AG04449 (cell line): ENCODE results near the gene AGAP1.

Experiments
- CTCF ChIA-PET: fragments of 350-600 bp; formaldehyde crosslinking; extraction: SDS; loops from one replicate; lab custom pipeline; 2021; ENCODE audit warnings: antibody characterized with exemption; lab: Yijun Ruan, JAX
- POLR2A ChIA-PET: fragments of 400-600, 350-600 bp; formaldehyde crosslinking; extraction: SDS; loops from one replicate; lab custom pipeline; 2020; ENCODE audit warnings: antibody characterized with exemption, inconsistent platforms; lab: Yijun Ruan, JAX
- DNase-seq: peaks from one replicate; pipeline ENCODE4 v3.0.0-alpha.2; 2010; ENCODE audit warnings: low read depth, low spot score
- H3K4me3 ChIP-seq: 2 replicates; pipeline ENCODE4 v1.5.1; 2011; ENCODE audit warnings: low read depth, mild to moderate bottlenecking, control low read depth, low read length
- TF ChIP-seq, protein P1 (sequence below): IDR thresholded peaks from one replicate; pipeline ENCODE4 v1.5.1; 2011; ENCODE audit warnings: mild to moderate bottlenecking, moderate library complexity, low read length, control low read depth, inconsistent platforms; ENCODE audit not compliant: insufficient read depth; ENCODE audit errors: missing control alignments

Gene AGAP1

DNA sequence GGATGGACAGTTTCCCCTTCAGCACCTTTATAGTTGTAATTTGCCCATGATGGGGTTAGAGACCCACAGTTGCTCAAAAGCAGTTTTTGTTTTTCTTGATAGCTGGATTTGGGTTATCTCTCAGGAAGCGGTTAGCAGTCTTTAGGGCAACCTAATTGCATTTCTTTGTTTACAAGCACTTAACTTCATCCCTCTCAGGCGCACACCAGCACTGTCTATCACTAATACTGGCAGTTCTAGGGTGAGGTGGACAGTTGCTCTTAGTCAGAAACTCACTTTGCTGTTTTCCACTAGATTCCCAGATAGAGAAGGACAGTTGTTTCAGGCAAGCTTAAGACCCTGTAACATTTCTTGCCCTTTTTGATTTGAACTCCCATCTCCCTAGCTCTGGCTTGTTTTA lies 146.0 kb downstream of the AGAP1 start:
- ChIA-PET CTCF (interaction anchor here (1.1 to 1.2 kb wide), 2 partner anchors 45 to 106 kb away, joined by 3 to 6 read pairs; no protein-coding TSS in a partner anchor), POLR2A (no interaction called here)
- TF ChIP-seq, protein P1, sequence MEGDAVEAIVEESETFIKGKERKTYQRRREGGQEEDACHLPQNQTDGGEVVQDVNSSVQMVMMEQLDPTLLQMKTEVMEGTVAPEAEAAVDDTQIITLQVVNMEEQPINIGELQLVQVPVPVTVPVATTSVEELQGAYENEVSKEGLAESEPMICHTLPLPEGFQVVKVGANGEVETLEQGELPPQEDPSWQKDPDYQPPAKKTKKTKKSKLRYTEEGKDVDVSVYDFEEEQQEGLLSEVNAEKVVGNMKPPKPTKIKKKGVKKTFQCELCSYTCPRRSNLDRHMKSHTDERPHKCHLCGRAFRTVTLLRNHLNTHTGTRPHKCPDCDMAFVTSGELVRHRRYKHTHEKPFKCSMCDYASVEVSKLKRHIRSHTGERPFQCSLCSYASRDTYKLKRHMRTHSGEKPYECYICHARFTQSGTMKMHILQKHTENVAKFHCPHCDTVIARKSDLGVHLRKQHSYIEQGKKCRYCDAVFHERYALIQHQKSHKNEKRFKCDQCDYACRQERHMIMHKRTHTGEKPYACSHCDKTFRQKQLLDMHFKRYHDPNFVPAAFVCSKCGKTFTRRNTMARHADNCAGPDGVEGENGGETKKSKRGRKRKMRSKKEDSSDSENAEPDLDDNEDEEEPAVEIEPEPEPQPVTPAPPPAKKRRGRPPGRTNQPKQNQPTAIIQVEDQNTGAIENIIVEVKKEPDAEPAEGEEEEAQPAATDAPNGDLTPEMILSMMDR: no peak

DNA sequence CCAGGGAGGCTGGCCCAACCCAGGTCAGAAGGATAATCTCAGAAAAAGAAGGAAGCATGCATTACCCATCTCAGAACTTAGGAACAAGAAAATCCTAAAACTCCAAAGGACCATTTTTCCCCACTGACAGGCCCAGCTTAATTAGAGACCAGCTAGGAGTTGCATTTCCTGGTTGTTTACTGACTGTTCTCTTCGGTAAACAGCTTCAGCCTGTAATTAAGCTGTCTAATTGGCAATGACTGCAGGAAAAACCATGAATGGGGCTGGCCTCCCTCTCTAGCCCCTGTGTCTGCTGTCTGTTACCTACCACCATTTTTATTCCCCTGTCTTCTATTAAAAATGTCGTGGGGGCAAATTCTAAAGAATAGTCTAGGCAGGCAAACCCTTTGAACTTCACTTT lies 146.5 kb downstream of the AGAP1 start:
- no peak for DNase-seq
- TF ChIP-seq, protein P1: no peak
- no peak overlapping the region for H3K4me3 ChIP-seq
- CTCF ChIA-PET: interaction anchor here (1.2 kb wide), 1 partner anchor 46 kb away, joined by 6 read pairs; no protein-coding TSS in a partner anchor
- POLR2A ChIA-PET: no interaction called here

More for the DNA sequence above, 146.0 kb downstream of the AGAP1 start:
- no peak for DNase-seq
- H3K4me3 ChIP-seq: no peak overlapping the region

DNA sequence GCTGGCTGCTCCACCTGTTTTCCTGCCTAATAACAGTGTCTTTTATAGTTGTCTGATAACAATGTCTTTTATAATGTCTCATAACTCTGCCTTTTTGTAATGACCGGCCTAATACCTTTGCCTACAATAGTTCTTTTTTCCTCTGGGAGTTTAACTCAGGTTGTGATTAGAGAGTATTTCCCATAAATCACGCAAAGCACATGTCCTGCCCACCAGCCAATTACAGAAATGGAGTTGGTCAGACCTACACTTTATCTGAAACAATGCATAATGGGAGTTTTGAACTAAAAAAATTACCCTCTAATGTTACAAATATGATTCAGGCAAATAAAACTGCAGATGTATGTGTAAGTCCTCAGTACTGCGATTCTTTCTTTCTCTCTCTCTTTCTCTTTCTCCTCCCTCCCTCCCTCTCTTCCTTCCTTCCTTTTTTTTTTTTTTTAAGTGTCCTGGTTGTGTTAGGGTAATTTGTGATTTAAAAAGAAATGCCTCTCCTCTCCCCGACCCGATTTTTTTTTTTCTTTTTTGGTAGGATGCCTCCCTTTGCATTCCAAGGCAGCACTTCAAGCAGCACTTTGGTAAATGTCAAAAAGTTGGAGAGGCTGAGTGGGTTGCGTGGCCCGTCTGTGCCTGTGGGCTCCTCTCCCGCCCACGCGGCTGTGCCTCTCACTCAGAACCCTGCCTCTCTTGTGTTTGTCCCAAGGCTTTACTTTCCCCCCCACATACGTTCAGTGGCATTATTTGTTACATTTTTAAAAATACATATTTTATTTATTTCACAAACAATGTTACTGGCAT lies 147.3 kb downstream of the AGAP1 start:
- H3K4me3 ChIP-seq: no peak overlapping the region
- POLR2A ChIA-PET: no interaction called here
- no peak for DNase-seq
- TF ChIP-seq, protein P1: no peak
- CTCF ChIA-PET: interaction anchor here (1.2 kb wide), 1 partner anchor 47 kb away, joined by 6 read pairs; no protein-coding TSS in a partner anchor

DNA sequence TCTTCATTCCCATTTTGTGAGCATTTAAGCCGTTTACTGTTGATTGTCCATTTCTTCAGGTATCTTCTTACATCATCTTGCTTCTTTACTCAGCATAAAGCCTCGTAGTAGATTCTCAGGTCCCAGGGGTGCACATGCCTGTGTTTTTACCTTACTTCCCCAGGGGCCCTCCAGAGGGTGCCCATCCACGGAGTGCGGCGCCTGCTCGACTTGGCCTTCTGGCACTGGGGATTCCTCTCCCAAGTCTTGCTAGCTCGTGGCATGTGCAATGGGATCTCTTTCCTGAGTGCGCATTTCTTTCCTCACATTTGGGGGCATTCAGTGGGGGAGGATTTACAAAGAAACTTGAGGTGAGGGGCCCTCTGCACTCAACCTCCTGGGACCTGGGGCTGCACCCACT lies 148.1 kb downstream of the AGAP1 start:
- H3K4me3 ChIP-seq: no peak overlapping the region
- TF ChIP-seq, protein P1: no peak
- POLR2A ChIA-PET: no interaction called here
- DNase-seq: no peak
- CTCF ChIA-PET: no interaction called here

DNA sequence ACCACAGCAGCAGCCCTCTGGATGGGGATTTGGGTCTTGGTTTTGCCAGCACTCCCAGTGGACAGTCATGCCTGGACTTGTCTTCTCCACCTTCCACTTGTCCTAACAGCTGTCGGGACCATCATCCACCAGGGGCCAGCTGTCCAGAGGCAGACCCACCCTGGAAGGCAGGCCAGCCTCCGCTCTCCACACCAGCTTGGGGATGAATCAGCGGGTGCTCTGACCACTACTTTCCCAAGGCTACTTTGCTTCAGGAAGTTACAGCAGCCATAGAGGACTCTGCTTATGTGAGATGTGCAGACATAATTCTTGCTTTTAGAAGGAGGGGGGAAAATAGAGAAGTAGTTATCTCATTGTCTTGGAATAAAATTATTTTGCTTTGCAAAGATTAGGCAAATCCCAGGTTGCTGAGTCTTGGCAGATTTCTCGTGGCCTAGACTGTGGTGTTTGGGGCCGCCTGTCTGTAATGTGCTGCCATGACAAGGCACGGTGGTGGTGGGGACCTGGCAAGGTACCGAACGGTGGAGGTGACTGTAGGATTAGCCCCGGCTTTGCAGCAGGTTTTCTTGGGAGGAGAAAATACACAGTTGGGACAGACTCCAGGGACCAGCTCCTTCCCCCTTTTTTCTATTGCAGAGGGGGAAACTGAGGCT lies 148.7 kb downstream of the AGAP1 start:
- ChIA-PET CTCF (interaction anchor here (0.7 kb wide), 1 partner anchor 8 kb away, joined by 3 read pairs; no protein-coding TSS in a partner anchor), POLR2A (no interaction called here)
- TF ChIP-seq, protein P1: no peak

DNA sequence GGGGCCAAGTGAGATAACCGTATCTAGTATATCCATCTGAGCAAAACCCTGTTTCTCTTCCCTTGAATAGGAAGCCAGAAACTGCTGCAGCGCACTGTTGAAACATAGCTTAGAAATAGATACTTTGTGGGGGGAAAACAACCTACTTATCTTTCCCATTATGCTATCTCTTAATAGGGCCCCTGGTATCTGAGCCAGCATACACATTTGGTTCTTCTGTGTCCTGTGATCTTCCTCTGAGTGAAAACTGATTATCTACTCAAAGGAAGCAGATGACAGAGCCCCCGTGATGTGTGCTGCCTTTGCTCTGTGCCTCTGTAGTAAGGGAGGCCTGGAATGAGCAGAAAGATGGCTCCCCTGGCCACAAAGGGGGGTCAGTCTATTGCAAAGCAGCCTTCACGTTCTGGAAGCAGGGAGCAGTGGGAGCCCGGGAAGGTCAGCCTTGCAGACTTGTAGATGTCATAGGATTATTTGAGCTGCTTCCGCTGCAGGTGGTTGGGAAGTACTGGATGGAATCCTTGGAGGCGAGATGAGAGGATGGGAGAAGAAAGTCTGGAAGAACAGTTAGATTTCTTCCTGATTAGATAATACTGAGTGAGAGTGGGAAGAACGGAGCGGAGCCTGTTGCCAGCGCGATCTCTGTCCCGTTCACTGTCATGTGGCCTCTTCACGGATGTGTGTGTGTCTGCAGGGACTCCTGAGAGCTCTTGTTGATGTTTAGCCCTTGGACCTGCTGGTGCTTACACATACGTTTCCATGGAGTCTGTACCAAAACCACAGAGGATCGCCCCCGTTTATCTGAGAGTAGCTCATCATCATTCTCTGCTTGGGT lies 150.1 kb downstream of the AGAP1 start:
- ChIA-PET POLR2A (no interaction called here), CTCF (interaction anchor here (1.0 to 1.3 kb wide), 3 partner anchors 25 to 50 kb away, joined by 3 to 4 read pairs (median 3); no protein-coding TSS in a partner anchor)
- TF ChIP-seq, protein P1: no peak
- DNase-seq: no peak
- no peak overlapping the region for H3K4me3 ChIP-seq

More for the DNA sequence above, 148.7 kb downstream of the AGAP1 start:
- DNase-seq: no peak
- no peak overlapping the region for H3K4me3 ChIP-seq
